ENCODE data around the gene NF1.
"Not testable (repeated sequence)": the region's sequence is repeated elsewhere in the genome, so short reads cannot be mapped to it uniquely, and the experiment has no call there.

The NF1 gene

GRCh38 chr17:31136319-31136718, 41.5 kb downstream of the NF1 start:
- no peak for DNase-seq

GRCh38 chr17:31140111-31140510, 45.3 kb downstream of the NF1 start:
- DNase-seq, result no peak

- no peak for DNase-seq
These were observed 49.7 kb downstream of the NF1 start for GRCh38 chr17:31144428-31144827.

- no peak for DNase-seq
These were observed 50.1 kb downstream of the NF1 start for GRCh38 chr17:31144836-31145235.

GRCh38 chr17:31147507-31148202, 52.9 kb downstream of the NF1 start:
- no peak for DNase-seq

- DNase-seq, result no peak
These were observed 53.4 kb downstream of the NF1 start for GRCh38 chr17:31148205-31148604.

GRCh38 chr17:31152271-31152670, 57.5 kb downstream of the NF1 start:
- no peak for DNase-seq

GRCh38 chr17:31155208-31155810, 60.5 kb downstream of the NF1 start:
- no peak for DNase-seq

- DNase-seq, result no peak
These were observed 61.5 kb downstream of the NF1 start for GRCh38 chr17:31156326-31156725.

GRCh38 chr17:31156864-31157263, 62.1 kb downstream of the NF1 start:
- not testable (repeated sequence) for DNase-seq

- no peak for DNase-seq
These were observed 64.1 kb downstream of the NF1 start for GRCh38 chr17:31158746-31159377.

- no peak for DNase-seq
These were observed 68.5 kb downstream of the NF1 start for GRCh38 chr17:31163091-31163781.

- DNase-seq, result no peak
These were observed 72.3 kb downstream of the NF1 start for GRCh38 chr17:31167111-31167510.

- no peak for DNase-seq
These were observed 76.9 kb downstream of the NF1 start for GRCh38 chr17:31171701-31172100.

GRCh38 chr17:31172388-31172787, 77.6 kb downstream of the NF1 start:
- DNase-seq, result no peak

- no peak for DNase-seq
These were observed 79.4 kb downstream of the NF1 start for GRCh38 chr17:31174215-31174614.

- DNase-seq, result no peak
These were observed 80.5 kb downstream of the NF1 start for GRCh38 chr17:31175237-31175636.

- not testable (repeated sequence) for DNase-seq
These were observed 81.4 kb downstream of the NF1 start for GRCh38 chr17:31176143-31176542.

GRCh38 chr17:31178951-31179350, 84.2 kb downstream of the NF1 start:
- DNase-seq, result not testable (repeated sequence)

- DNase-seq, result no peak
These were observed 100.5 kb downstream of the NF1 start for GRCh38 chr17:31195305-31195704.

GRCh38 chr17:31198026-31198425, 103.2 kb downstream of the NF1 start:
- DNase-seq, result no peak

- not testable (repeated sequence) for DNase-seq
These were observed 103.9 kb downstream of the NF1 start for GRCh38 chr17:31198666-31199065.

- DNase-seq, result no peak
These were observed 105.5 kb downstream of the NF1 start for GRCh38 chr17:31200287-31200686.

GRCh38 chr17:31202968-31203367, 108.2 kb downstream of the NF1 start:
- no peak for DNase-seq

Data from SHP77 treated with DMSO at 0.1 percent for 48 hours (cell line).